Activated CD8-positive, alpha-beta T cell treated with anti-CD3 and anti-CD28 coated beads for 36 hours (primary cell): Measurements from ENCODE around the gene GOLGA6L2. TPM values are rescaled to one million over a fixed set of nuclear protein-coding genes. Genes with fewer than 3 reads are reported as not detected.

Experiments used
- ATAC-seq: fragments of 200-7000 bp; cut with Tn5 transposase; one replicate; pipeline ENCODE4 v1.10.0; 2021; ENCODE audit warnings: mild to moderate bottlenecking, moderate library complexity
- CTCF ChIA-PET: fragments of 350-600 bp; sonication (Branson Sonifier 250); formaldehyde crosslinking; loops from one replicate; lab custom pipeline; 2021; ENCODE audit warnings: antibody characterized with exemption; lab: Charles Lee
- POLR2A ChIA-PET: fragments of 350-600 bp; sonication (Branson Sonifier 250); formaldehyde crosslinking; loops from one replicate; lab custom pipeline; 2021; ENCODE audit warnings: antibody characterized with exemption; lab: Charles Lee
- DNase-seq: peaks from one replicate; pipeline ENCODE4 v3.0.0-alpha.2; 2020
- H3K27ac Mint-ChIP-seq: one replicate; pipeline ENCODE4 v1.8.0; 2021; ENCODE audit warnings: mild to moderate bottlenecking, mixed read lengths
- H3K27me3 Mint-ChIP-seq: one replicate; pipeline ENCODE4 v1.8.0; 2021; ENCODE audit warnings: mixed read lengths
- H3K36me3 Mint-ChIP-seq: one replicate; pipeline ENCODE4 v1.8.0; 2021; ENCODE audit warnings: low read depth, mixed read lengths
- H3K4me1 Mint-ChIP-seq: one replicate; pipeline ENCODE4 v1.8.0; 2021; ENCODE audit warnings: low read depth, mixed read lengths
- H3K4me3 Mint-ChIP-seq: one replicate; pipeline ENCODE4 v1.8.0; 2021; ENCODE audit warnings: mild to moderate bottlenecking, moderate library complexity, mixed read lengths
- H3K9me3 Mint-ChIP-seq: one replicate; pipeline ENCODE4 v1.8.0; 2021; ENCODE audit warnings: mixed read lengths
- intact Hi-C: fragments of 100-400 bp; cut with micrococcal nuclease; formaldehyde crosslinking; loops from one replicate; pipeline ENCODE4 v1.10.0; 2022
- total RNA-seq, 2 experiments: library from RNA; stranded (reverse); gene quantifications; one replicate each; pipeline ENCODE4 v1.2.3, GENCODE V29; 2021
- TF ChIP-seq, protein P1 (sequence below): fragments of 200-600 bp; IDR thresholded peaks from one replicate; pipeline ENCODE4 v1.8.0; 2022; ENCODE audit warnings: antibody characterized with exemption, mild to moderate bottlenecking

GOLGA6L2 gene
- total RNA-seq, 2 experiments from 2014 or later = not detected

- Mint-ChIP-seq H3K9me3 (no peaks in the 10 kb centered on the region), H3K36me3 (no peaks in the 10 kb centered on the region), H3K27me3 (no peaks in the 10 kb centered on the region), H3K4me1 (no peaks in the 10 kb centered on the region), H3K27ac (no peak overlapping the region), H3K4me3 (no peak overlapping the region)
- intact Hi-C loops = no loop called here
- CTCF ChIA-PET = no interaction called here
- ATAC-seq = no peak
- TF ChIP-seq, protein P1, sequence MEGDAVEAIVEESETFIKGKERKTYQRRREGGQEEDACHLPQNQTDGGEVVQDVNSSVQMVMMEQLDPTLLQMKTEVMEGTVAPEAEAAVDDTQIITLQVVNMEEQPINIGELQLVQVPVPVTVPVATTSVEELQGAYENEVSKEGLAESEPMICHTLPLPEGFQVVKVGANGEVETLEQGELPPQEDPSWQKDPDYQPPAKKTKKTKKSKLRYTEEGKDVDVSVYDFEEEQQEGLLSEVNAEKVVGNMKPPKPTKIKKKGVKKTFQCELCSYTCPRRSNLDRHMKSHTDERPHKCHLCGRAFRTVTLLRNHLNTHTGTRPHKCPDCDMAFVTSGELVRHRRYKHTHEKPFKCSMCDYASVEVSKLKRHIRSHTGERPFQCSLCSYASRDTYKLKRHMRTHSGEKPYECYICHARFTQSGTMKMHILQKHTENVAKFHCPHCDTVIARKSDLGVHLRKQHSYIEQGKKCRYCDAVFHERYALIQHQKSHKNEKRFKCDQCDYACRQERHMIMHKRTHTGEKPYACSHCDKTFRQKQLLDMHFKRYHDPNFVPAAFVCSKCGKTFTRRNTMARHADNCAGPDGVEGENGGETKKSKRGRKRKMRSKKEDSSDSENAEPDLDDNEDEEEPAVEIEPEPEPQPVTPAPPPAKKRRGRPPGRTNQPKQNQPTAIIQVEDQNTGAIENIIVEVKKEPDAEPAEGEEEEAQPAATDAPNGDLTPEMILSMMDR = no peak
- POLR2A ChIA-PET = no interaction called here
- DNase-seq = no peak
These were observed 51.2 kb downstream of the GOLGA6L2 start for GRCh38 chr15:23395832-23396231.

DNA sequence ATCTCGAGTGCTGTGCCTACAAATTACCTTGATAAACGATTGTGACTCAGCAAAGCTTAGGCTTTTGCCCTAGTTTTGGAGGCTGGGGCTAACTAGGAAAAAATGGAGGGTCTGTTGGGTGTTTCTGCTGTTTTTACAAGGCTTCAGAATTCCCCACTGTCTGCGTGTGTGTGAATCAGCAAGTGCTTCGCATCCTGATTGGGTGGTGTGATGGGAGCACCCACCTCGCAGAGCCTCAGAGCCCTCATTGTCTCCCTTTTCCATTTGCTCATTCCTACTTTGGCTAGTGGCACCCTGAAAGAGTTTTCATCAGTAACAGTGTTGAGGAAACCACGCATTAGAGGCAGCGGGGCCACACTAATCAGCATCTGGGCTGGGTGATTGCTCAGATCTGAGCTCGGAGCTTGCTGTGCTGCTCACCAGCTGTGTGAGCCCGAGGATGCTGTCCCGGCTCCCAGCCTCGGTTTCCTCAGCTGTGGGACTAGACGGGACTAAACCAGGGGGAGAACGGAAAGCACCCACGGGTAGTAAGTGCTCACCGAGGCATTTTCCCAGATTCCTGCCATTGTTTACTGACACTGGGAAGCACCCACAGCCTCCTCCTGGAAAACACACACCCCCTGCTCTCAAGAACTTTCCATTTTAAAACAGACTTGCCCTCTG, 51.9 kb downstream of the GOLGA6L2 start:
- POLR2A ChIA-PET = no interaction called here
- intact Hi-C loops = no loop called here
- CTCF ChIA-PET = no interaction called here
- no peak overlapping the region for H3K4me3 Mint-ChIP-seq
- no peaks in the 10 kb centered on the region for H3K27me3 Mint-ChIP-seq
- ATAC-seq = no peak
- no peaks in the 10 kb centered on the region for H3K36me3 Mint-ChIP-seq
- TF ChIP-seq, protein P1 = no peak
- DNase-seq = no peak
- H3K27ac Mint-ChIP-seq = no peak overlapping the region
- no peaks in the 10 kb centered on the region for H3K9me3 Mint-ChIP-seq
- no peaks in the 10 kb centered on the region for H3K4me1 Mint-ChIP-seq

Other genes starting within 250 kb of the GOLGA6L2 start
- not detected for gene GOLGA6L26, start 113.0 kb downstream of the GOLGA6L2 start, total RNA-seq
- under 1 TPM; 0.13 to 0.16 TPM for gene GOLGA8S, start 92.5 kb downstream of the GOLGA6L2 start, total RNA-seq
- 1 to 10 TPM; 1.3 to 1.6 TPM for gene MKRN3, start 118.4 kb upstream of the GOLGA6L2 start, total RNA-seq
- not detected for gene MAGEL2, start 200.6 kb upstream of the GOLGA6L2 start, total RNA-seq
- 1 to 10 TPM; 2.6 to 3.0 TPM for gene NDN, start 240.1 kb upstream of the GOLGA6L2 start, total RNA-seq